ENCODE data around the gene EYA2.

DNA sequence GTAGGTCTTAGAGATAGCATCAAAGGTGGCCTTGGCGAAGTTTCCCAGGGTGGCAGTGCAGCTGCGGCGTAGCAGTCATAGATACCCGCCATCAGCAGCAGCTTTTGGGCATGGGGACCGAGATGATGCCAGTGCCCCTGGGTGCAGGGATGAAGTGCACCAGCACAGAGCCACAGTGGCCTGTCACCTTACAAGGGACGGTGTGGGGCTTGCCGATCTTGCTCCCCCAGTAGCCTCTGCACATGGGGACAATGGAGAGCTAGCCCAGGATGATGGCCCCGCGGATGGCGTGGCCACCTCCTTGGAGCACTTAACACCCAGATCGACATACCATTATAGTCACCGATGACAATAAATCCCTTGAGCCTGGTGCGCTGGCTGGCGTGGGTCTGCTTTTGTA is 266.3 kb downstream of the EYA2 start:
- TF ChIP-seq CTCF (IDR thresholded peaks at IDR 0.05; ENCODE audit: poor library complexity) (no peak), EZH2 (IDR thresholded peaks at IDR 0.05; ENCODE audit: borderline replicate concordance) (no peak)

Measured in hepatocyte (in vitro differentiated cells).